ENCODE measurements around the gene CKAP4.
A peak's percentile ranks its signal among the peaks of the same experiment; 100 is the strongest.

The CKAP4 gene

DNA sequence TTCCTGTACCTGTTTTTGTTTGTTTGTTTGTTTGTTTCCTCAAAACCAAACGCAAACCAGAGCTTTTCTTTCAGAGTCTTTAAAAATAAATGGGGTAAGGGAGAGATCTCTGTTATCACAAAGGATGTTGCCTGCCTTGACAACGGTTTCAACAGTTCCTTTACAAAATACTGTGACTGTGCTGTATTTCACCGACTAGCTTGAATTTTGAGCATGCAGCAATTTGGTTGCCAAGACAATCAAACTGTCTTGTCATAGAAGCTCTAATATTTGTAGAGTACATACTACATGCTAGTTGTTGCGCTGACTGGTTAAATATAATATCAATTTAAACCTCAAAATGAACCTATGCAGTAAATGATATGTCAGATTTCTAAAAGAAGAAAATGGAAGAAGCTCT lies 32.3 kb upstream of the CKAP4 start:
- DNase-seq (ENCODE audit: low spot score) = no peak
- Histone ChIP-seq H3K27ac (replicated peaks; ENCODE audit: low read length) (no peak overlapping the region), H2AFZ (ENCODE audit: low read length) (no peak overlapping the region), H4K91ac (ENCODE audit: low read depth, low read length, poor library complexity) (no peak overlapping the region), H3K79me1 (ENCODE audit: low read depth, low read length) (no peaks in the 10 kb centered on the region), H3K18ac (ENCODE audit: low read length) (no peak overlapping the region), H2BK5ac (ENCODE audit: low read length) (no peak overlapping the region), H3K4me3 (ENCODE audit: low read length in 2 of 2) (no peak overlapping the region), H3K23ac (ENCODE audit: low read depth, low read length, poor library complexity) (no peak overlapping the region), H3K9me3 (replicated peaks in 1 of 2; ENCODE audit: control insufficient read depth in 2 of 2, insufficient read depth in 1 of 2, low read depth in 1 of 2, low read length in 2 of 2) (peaks cover 0 to 7% of the 10 kb centered on the region in 2 donors), H2BK120ac (ENCODE audit: low read depth, low read length) (no peak overlapping the region), H2BK12ac (ENCODE audit: low read length) (no peak overlapping the region), H3K4me2 (ENCODE audit: insufficient read depth, low read length, poor library complexity, severe bottlenecking) (no peak overlapping the region), H3K36me3 (replicated peaks in 1 of 2; ENCODE audit: control insufficient read depth in 2 of 2, insufficient read depth in 2 of 2, low read length in 2 of 2) (no peaks in the 10 kb centered on the region), H2BK15ac (ENCODE audit: low read length) (no peak overlapping the region), H3K27me3 (ENCODE audit: control insufficient read depth in 3 of 3, insufficient read depth in 3 of 3, low read depth in 1 of 3, low read length in 3 of 3) (peaks cover 0 to 12% (median 0%) of the 10 kb centered on the region in 3 experiments), H3K4ac (ENCODE audit: low read length) (no peak overlapping the region), H3K4me1 (ENCODE audit: control insufficient read depth in 2 of 2, insufficient read depth in 1 of 2, low read depth in 1 of 2, low read length in 2 of 2) (peaks cover 0 to 2% of the 10 kb centered on the region in 2 donors), H2AK5ac (ENCODE audit: low read depth, low read length) (no peak overlapping the region), H3K9ac (ENCODE audit: low read depth, low read length, poor library complexity) (no peak overlapping the region), H3K14ac (ENCODE audit: low read length) (no peak overlapping the region), H4K8ac (ENCODE audit: low read depth, low read length) (no peak overlapping the region)
- WGBS, 2 donors (ENCODE audit: extremely low coverage in 2 of 2, insufficient read length in 2 of 2, insufficient replicate concordance in 1 of 2) = no CpG with 5 or more reads among the region's 4 CpGs

DNA sequence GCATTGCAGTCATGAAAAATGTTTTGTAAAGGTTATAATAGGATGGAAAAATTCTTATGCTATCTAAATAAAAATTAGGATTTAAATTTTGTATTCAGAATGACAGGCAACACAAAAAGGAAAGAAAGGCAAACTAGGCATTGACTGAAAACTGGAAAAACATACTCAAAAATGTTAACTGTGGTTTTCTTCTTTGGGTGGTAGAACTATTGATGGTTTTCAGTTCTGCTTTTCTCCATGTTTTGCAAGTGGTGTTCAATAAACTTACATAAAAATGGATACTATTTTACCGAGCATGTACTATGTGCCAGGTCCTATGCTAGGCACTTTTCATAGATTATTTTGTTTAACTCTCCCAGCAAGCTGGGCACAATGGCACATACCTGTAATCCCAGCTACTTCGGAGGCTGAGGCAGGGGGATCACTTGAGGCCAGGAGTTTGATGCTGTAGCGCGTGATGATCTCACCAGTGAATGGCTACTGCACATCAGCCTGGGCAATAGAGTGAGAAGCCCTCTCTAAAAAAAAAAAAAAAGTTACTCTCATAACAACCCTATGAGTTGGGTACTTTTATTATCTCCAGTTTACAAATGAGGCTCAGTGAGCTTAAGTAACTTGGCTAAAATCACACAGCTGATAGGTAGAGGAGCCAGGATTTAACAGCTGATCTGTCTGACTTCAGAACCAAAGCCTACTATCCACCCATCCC lies 28.4 kb upstream of the CKAP4 start:
- Histone ChIP-seq H4K8ac (ENCODE audit: low read depth, low read length) (no peak overlapping the region), H3K4me3 (ENCODE audit: low read length in 2 of 2) (no peak overlapping the region), H3K4me2 (ENCODE audit: insufficient read depth, low read length, poor library complexity, severe bottlenecking) (no peak overlapping the region), H3K79me1 (ENCODE audit: low read depth, low read length) (no peaks in the 10 kb centered on the region), H2BK15ac (ENCODE audit: low read length) (no peak overlapping the region), H3K4me1 (ENCODE audit: control insufficient read depth in 2 of 2, insufficient read depth in 1 of 2, low read depth in 1 of 2, low read length in 2 of 2) (peaks cover 0 to 1% of the 10 kb centered on the region in 2 donors), H2BK120ac (ENCODE audit: low read depth, low read length) (no peak overlapping the region), H3K27me3 (ENCODE audit: control insufficient read depth in 3 of 3, insufficient read depth in 3 of 3, low read depth in 1 of 3, low read length in 3 of 3) (peaks cover 0 to 16% (median 0%) of the 10 kb centered on the region in 3 experiments), H3K4ac (ENCODE audit: low read length) (no peak overlapping the region), H3K14ac (ENCODE audit: low read length) (no peak overlapping the region), H2AFZ (ENCODE audit: low read length) (no peak overlapping the region), H2BK12ac (ENCODE audit: low read length) (no peak overlapping the region), H3K23ac (ENCODE audit: low read depth, low read length, poor library complexity) (no peak overlapping the region), H3K9me3 (replicated peaks in 1 of 2; ENCODE audit: control insufficient read depth in 2 of 2, insufficient read depth in 1 of 2, low read depth in 1 of 2, low read length in 2 of 2) (no peaks in the 10 kb centered on the region), H2BK5ac (ENCODE audit: low read length) (no peak overlapping the region), H2AK5ac (ENCODE audit: low read depth, low read length) (no peak overlapping the region), H3K36me3 (replicated peaks in 1 of 2; ENCODE audit: control insufficient read depth in 2 of 2, insufficient read depth in 2 of 2, low read length in 2 of 2) (no peaks in the 10 kb centered on the region), H3K27ac (replicated peaks; ENCODE audit: low read length) (no peak overlapping the region), H3K9ac (ENCODE audit: low read depth, low read length, poor library complexity) (no peak overlapping the region), H4K91ac (ENCODE audit: low read depth, low read length, poor library complexity) (no peak overlapping the region), H3K18ac (ENCODE audit: low read length) (no peak overlapping the region)
- no CpG with 5 or more reads among the region's 4 CpGs for WGBS, 2 donors (ENCODE audit: extremely low coverage in 2 of 2, insufficient read length in 2 of 2, insufficient replicate concordance in 1 of 2)
- no peak for DNase-seq (ENCODE audit: low spot score)

DNA sequence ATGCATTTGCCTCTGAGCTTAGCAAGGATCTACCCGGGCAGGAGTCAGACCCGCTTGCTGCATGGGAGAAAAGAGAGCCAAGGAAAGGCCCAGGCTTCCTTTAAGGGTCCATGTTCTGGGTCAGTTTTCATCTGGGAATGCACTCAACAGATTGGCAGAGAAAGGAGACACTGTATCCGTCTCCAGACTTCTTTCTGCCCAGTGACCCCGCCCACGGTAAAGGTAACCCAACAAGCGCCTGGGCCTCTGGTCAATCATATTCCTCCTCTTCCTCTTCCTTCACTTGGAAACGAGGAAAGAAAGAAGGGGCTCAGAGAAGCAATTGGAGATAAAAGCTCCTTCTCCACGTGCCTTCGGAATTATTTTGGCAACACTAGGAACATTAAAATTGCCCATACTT lies 27.6 kb upstream of the CKAP4 start:
- H4K8ac ChIP-seq (ENCODE audit: low read depth, low read length) = no peak overlapping the region
- H3K4me1 ChIP-seq (ENCODE audit: control insufficient read depth in 2 of 2, insufficient read depth in 1 of 2, low read depth in 1 of 2, low read length in 2 of 2) = peaks cover 0 to 1% of the 10 kb centered on the region in 2 donors
- peak overlapping the region; percentile 5 for H3K18ac ChIP-seq (ENCODE audit: low read length)
- no peak overlapping the region for H3K14ac ChIP-seq (ENCODE audit: low read length)
- H3K23ac ChIP-seq (ENCODE audit: low read depth, low read length, poor library complexity) = no peak overlapping the region
- no peak overlapping the region for H2AK5ac ChIP-seq (ENCODE audit: low read depth, low read length)
- no peak overlapping the region for H2BK15ac ChIP-seq (ENCODE audit: low read length)
- H2BK120ac ChIP-seq (ENCODE audit: low read depth, low read length) = no peak overlapping the region
- no peaks in the 10 kb centered on the region for H3K79me1 ChIP-seq (ENCODE audit: low read depth, low read length)
- H4K91ac ChIP-seq (ENCODE audit: low read depth, low read length, poor library complexity) = no peak overlapping the region
- H3K9ac ChIP-seq (ENCODE audit: low read depth, low read length, poor library complexity) = no peak overlapping the region
- H2BK5ac ChIP-seq (ENCODE audit: low read length) = no peak overlapping the region
- no peak overlapping the region for H3K4ac ChIP-seq (ENCODE audit: low read length)
- H2BK12ac ChIP-seq (ENCODE audit: low read length) = no peak overlapping the region
- H3K27me3 ChIP-seq (ENCODE audit: control insufficient read depth in 3 of 3, insufficient read depth in 3 of 3, low read depth in 1 of 3, low read length in 3 of 3) = peaks cover 0 to 23% (median 0%) of the 10 kb centered on the region in 3 experiments
- no peak overlapping the region for H2AFZ ChIP-seq (ENCODE audit: low read length)
- WGBS, 2 donors (ENCODE audit: extremely low coverage in 2 of 2, insufficient read length in 2 of 2, insufficient replicate concordance in 1 of 2) = no CpG with 5 or more reads among the region's 9 CpGs
- no peak overlapping the region for H3K4me2 ChIP-seq (ENCODE audit: insufficient read depth, low read length, poor library complexity, severe bottlenecking)
- no peak overlapping the region for H3K4me3 ChIP-seq (ENCODE audit: low read length in 2 of 2)
- no peaks in the 10 kb centered on the region for H3K9me3 ChIP-seq (replicated peaks in 1 of 2; ENCODE audit: control insufficient read depth in 2 of 2, insufficient read depth in 1 of 2, low read depth in 1 of 2, low read length in 2 of 2)
- H3K36me3 ChIP-seq (replicated peaks in 1 of 2; ENCODE audit: control insufficient read depth in 2 of 2, insufficient read depth in 2 of 2, low read length in 2 of 2) = no peaks in the 10 kb centered on the region
- no peak overlapping the region for H3K27ac ChIP-seq (replicated peaks; ENCODE audit: low read length)
- DNase-seq (ENCODE audit: low spot score) = no peak

DNA sequence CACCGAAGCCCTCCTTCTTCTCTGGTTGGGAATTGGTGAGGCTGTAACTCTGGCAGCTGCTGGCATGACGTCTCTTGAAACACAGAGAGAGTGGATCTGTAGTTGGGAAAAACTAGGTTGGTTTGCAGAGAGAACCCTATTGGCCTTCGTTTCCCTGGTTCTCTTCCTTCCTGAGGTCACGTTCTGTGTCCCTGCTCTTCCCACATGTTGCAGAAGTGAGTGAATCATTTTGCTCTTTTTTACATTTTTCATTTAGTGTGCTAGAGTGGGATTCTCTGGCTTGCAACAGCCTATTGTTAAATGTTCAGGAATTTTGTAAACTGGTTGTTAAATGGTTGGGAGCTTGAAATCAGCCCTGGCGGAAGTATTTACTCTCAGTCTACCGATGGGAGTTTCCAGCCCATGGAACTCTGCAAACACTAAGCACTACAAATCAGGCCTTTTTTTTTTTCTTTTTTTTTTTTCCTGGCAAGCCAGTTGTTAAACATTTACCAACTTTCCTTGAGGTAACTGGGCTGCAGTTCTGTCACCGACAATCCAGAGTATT lies 26.8 kb upstream of the CKAP4 start:
- H2BK120ac ChIP-seq (ENCODE audit: low read depth, low read length) = no peak overlapping the region
- H4K91ac ChIP-seq (ENCODE audit: low read depth, low read length, poor library complexity) = no peak overlapping the region
- no CpG with 5 or more reads among the region's 7 CpGs for WGBS, 2 donors (ENCODE audit: extremely low coverage in 2 of 2, insufficient read length in 2 of 2, insufficient replicate concordance in 1 of 2)
- H3K14ac ChIP-seq (ENCODE audit: low read length) = no peak overlapping the region
- peaks cover 0 to 19% (median 0%) of the 10 kb centered on the region in 3 experiments for H3K27me3 ChIP-seq (ENCODE audit: control insufficient read depth in 3 of 3, insufficient read depth in 3 of 3, low read depth in 1 of 3, low read length in 3 of 3)
- H2BK15ac ChIP-seq (ENCODE audit: low read length) = no peak overlapping the region
- peaks cover 0 to 1% of the 10 kb centered on the region in 2 donors for H3K4me1 ChIP-seq (ENCODE audit: control insufficient read depth in 2 of 2, insufficient read depth in 1 of 2, low read depth in 1 of 2, low read length in 2 of 2)
- H2BK5ac ChIP-seq (ENCODE audit: low read length) = no peak overlapping the region
- no peak overlapping the region for H2AFZ ChIP-seq (ENCODE audit: low read length)
- H3K4me2 ChIP-seq (ENCODE audit: insufficient read depth, low read length, poor library complexity, severe bottlenecking) = no peak overlapping the region
- H3K79me1 ChIP-seq (ENCODE audit: low read depth, low read length) = no peaks in the 10 kb centered on the region
- no peak overlapping the region for H3K27ac ChIP-seq (replicated peaks; ENCODE audit: low read length)
- no peak overlapping the region for H3K9ac ChIP-seq (ENCODE audit: low read depth, low read length, poor library complexity)
- no peaks in the 10 kb centered on the region for H3K9me3 ChIP-seq (replicated peaks in 1 of 2; ENCODE audit: control insufficient read depth in 2 of 2, insufficient read depth in 1 of 2, low read depth in 1 of 2, low read length in 2 of 2)
- H3K36me3 ChIP-seq (replicated peaks in 1 of 2; ENCODE audit: control insufficient read depth in 2 of 2, insufficient read depth in 2 of 2, low read length in 2 of 2) = no peaks in the 10 kb centered on the region
- DNase-seq (ENCODE audit: low spot score) = no peak
- H3K23ac ChIP-seq (ENCODE audit: low read depth, low read length, poor library complexity) = no peak overlapping the region
- H2AK5ac ChIP-seq (ENCODE audit: low read depth, low read length) = no peak overlapping the region
- H3K4me3 ChIP-seq (ENCODE audit: low read length in 2 of 2) = no peak overlapping the region
- no peak overlapping the region for H3K4ac ChIP-seq (ENCODE audit: low read length)
- no peak overlapping the region for H2BK12ac ChIP-seq (ENCODE audit: low read length)
- H4K8ac ChIP-seq (ENCODE audit: low read depth, low read length) = no peak overlapping the region
- no peak overlapping the region for H3K18ac ChIP-seq (ENCODE audit: low read length)
